HFF-Myc (cell line): ENCODE results near the gene TES.
"Not testable (repeated sequence)": the region's sequence is repeated elsewhere in the genome, so short reads cannot be mapped to it uniquely, and the experiment has no call there.

Source experiments
- DNase-seq: peaks from one replicate; pipeline ENCODE4 v3.0.0-alpha.2; 2011; ENCODE audit warnings: low read depth; ENCODE audit errors: extremely low read depth
- H3K4me3 ChIP-seq: replicated peaks from 2 replicates; pipeline ENCODE4 v1.5.1; 2011; ENCODE audit warnings: low read depth, mild to moderate bottlenecking, control low read depth, low read length
- TF ChIP-seq, protein P1 (sequence below): IDR thresholded peaks from 2 replicates; pipeline ENCODE4 v1.5.1; 2012; ENCODE audit warnings: mild to moderate bottlenecking, low read depth, low read length, control low read depth; ENCODE audit errors: missing control alignments

TES gene

DNA sequence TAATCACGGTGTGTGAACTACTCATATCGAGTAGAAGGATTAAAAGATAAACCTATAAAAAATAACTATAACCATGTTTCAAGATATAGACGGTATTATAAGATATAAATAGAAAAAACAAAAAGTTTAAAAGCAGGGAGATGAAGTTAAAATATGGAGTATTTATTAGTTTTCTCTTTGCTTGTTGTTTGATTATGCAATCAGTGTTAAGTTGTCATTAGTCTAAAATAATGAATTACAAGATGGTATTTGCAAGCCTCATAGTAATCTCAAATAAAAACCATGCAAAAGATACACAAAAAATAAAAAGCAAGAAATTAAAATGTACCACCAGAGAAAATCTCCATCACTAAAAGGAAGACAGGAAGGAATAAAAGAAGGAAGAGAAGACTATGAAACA, 83.3 kb downstream of the TES start:
- TF ChIP-seq, protein P1, sequence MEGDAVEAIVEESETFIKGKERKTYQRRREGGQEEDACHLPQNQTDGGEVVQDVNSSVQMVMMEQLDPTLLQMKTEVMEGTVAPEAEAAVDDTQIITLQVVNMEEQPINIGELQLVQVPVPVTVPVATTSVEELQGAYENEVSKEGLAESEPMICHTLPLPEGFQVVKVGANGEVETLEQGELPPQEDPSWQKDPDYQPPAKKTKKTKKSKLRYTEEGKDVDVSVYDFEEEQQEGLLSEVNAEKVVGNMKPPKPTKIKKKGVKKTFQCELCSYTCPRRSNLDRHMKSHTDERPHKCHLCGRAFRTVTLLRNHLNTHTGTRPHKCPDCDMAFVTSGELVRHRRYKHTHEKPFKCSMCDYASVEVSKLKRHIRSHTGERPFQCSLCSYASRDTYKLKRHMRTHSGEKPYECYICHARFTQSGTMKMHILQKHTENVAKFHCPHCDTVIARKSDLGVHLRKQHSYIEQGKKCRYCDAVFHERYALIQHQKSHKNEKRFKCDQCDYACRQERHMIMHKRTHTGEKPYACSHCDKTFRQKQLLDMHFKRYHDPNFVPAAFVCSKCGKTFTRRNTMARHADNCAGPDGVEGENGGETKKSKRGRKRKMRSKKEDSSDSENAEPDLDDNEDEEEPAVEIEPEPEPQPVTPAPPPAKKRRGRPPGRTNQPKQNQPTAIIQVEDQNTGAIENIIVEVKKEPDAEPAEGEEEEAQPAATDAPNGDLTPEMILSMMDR, result no peak
- DNase-seq, result no peak
- no peak overlapping the region for H3K4me3 ChIP-seq

DNA sequence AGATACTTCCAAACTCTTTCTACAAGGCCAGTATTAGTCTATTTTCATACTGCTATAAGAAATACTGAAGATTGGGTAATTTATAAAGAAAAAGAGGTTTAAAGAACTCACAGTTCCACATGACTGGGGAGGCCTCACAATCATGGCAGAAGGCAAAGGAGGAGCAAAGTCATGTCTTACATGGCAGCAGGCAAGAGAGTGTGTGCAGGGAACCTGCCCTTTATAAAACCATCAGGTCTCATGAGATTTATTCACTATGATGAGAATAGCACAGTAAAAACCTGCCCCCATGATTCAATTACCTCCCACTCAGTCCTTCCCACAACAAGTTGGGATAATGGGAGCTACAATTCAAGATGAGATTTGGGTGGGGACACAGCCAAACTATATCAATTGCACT, 85.6 kb downstream of the TES start:
- not testable (repeated sequence) for H3K4me3 ChIP-seq, DNase-seq

DNA sequence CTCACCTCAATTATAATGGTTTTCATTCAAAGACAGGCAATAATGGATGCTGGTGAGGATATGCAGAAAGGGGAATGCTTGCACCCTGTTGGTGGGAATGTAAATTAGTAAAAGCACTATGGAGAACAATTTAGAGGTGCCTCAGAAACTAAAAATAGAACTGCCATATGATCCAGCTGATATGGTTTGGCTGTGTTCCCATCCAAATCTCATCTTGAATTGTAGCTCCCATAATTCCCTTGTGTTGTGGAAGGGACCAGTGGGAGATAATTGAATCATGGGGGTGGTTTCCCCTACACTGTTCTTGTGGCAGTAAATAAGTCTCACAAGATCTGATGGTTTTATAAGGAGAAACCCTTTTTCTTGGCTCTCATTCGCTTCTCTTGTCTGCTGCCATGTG, 87.7 kb downstream of the TES start:
- H3K4me3 ChIP-seq, result no peak overlapping the region
- no peak for DNase-seq
- TF ChIP-seq, protein P1, result no peak

DNA sequence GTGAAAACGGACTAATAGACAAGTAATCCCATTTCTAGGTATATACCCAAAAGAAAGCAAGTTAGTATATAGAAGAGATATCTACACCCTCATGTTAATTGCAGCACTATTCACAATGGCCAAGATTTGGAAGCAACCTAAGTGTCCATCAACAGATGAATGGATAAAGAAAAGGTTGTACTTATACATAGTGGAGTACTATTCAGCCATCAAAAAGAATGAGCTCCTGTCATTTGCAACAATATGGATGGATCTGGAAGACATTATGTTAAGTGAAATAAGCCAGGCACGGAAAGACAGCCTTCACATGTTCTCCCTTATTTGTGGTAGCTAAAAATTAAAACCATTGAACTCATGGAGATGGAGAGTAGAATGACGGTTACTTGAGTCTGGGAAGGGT, 88.2 kb downstream of the TES start:
- no peak for DNase-seq
- TF ChIP-seq, protein P1, result no peak

DNA sequence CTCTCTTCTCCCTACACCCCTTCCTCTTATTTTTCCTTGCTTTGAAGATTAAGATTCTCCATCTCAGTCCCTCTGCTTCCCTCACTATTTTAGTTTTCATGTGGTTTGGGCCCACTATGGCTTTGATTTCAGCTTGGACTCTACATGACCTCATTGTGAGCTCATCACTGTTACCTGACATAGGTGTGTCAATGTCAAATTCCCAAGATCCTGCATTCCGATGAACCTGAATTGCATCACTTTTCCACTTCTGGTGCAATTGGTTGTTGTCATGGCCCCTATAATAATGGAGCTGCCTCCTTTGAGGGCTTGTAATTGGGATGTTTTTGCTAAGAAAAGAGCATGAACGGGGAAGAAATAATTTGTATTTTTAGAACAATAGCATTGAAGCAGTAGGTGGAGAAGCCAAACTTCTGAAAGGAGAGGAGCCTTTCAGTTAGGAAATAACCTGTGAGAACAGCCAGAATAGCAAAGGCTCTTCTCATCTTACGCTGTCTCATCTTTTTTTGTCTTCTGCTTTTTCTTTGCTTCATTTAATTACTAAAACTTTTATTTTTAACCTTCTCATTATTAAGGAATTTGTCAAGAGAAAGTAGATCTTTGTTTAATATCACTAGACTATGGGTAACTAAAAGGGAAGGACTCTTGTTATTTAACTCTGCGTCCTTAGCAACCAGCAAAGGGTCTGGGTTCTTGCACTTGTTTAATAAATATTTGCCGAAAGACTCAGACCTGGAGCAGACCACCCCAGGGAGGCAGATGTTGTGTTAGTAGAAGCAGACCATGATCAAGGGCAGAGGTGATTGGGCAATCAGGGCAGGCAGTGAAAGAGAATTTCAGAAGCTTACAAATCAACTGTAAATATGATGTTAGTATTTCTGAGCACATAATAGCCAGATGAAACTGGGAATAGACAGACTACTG, 95.4 kb downstream of the TES start:
- TF ChIP-seq, protein P1, result no peak
- no peak for DNase-seq
- no peak overlapping the region for H3K4me3 ChIP-seq

More for the DNA sequence above, 88.2 kb downstream of the TES start:
- no peak overlapping the region for H3K4me3 ChIP-seq

DNA sequence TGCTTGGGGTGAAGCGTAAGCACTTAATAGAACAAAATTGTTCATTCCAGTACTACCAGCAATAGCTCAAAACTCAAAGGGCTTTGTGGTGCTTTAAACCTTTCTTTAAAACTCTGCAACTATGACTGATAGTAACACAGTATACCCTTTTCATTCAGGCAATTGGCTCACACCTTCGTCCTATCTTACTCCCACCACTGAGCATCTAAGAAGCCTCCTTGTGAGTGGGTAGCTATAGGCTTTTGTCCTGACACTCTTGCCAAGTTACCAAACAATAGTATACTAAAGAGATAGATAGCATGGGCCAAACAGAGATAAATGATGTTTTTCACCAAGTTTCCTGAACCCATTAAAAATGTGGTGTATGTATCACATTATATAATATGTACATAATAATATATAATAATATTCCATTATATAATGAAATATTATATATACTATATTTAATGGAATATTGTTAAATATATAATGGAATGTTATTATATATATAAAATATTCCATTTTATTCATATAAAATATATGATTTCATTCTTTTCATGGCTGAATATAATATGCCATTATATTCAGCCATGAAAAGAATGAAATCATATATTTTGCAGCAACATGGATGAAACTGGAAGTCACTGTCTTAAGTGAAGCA, 96.2 kb downstream of the TES start:
- H3K4me3 ChIP-seq, result no peak overlapping the region
- TF ChIP-seq, protein P1, result no peak
- DNase-seq, result no peak

DNA sequence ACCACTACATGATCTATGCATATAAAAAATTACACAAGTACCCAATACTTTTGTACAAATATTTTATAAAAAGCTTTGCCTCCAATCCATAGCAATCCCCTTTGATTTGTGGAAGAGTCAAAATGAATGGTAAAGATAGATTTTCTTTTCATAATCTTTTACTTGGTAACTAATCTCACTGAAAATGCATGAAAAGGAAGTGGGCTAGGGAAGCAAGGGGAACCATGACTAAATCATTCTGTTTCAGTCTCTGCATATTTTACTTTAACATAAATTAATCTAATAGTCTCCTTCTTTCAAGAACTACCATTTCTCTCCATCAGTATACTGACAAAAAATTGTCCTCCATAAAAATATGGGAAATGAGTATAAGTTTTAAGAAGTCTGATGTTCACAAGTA, 96.9 kb downstream of the TES start:
- no peak for DNase-seq
- H3K4me3 ChIP-seq, result no peak overlapping the region
- TF ChIP-seq, protein P1, result no peak
